K562 (cell line): ENCODE measurements around the gene IL34. TPM values are rescaled to one million over a fixed set of nuclear protein-coding genes. Genes with fewer than 3 reads are reported as not detected.

ENCODE experiments used
- ATAC-seq: fragments of 200-7000 bp; cut with Tn5 transposase; 3 replicates; pipeline ENCODE4 v1.9.1; 2020; ENCODE audit warnings: moderate library complexity
- BruUV-seq: library from RNA; stranded (reverse); fragments of 400-500 nt; replicated peaks from 2 replicates; lab custom pipeline; 2021; lab: Mats Ljungman, UMichigan
- CTCF ChIA-PET: fragments of 300-600 bp; formaldehyde crosslinking; extraction: SDS; loops from one replicate; lab custom pipeline; 2021; ENCODE audit warnings: low intra/inter-chr PET ratio; lab: Yijun Ruan, JAX
- POLR2A ChIA-PET: fragments of 300-600, 350-650 bp; sonication (Branson Sonifier 250); formaldehyde crosslinking; extraction: SDS; loops from one replicate; lab custom pipeline; 2021; ENCODE audit warnings: antibody characterized with exemption, inconsistent platforms; lab: Yijun Ruan, JAX
- DNase-seq, 4 experiments: peaks; one replicate each; pipeline versions ENCODE4 v3.0.0 to v3.0.0-alpha.2; 2011 to 2018; ENCODE audit warnings: low spot score in 3 of 4, mixed read lengths in 3 of 4; ENCODE audit errors: extremely low read depth in 1 of 4
- FAIRE-seq: peaks from 2 replicates; lab custom pipeline; 2011; peaks lifted over from hg19 to GRCh38; lab: Jason Lieb, UNC
- H2AFZ ChIP-seq: 2 replicates; pipeline ENCODE4 v1.6.0; 2011; ENCODE audit warnings: low read depth, low read length, control low read depth, inconsistent platforms
- H3K27ac ChIP-seq: fragments of 200-600 bp; 3 replicates; pipeline ENCODE4 v1.8.0; 2011; ENCODE audit warnings: low read depth, mild to moderate bottlenecking, control low read depth, inconsistent platforms, low read length, moderate library complexity, mixed read lengths; ENCODE audit errors: extremely low read depth
- H3K27me3 ChIP-seq, 2 experiments: fragments of 300-600 bp in 1 of 2; 2 replicates in 1 of 2; 3 replicates in 1 of 2; pipeline versions ENCODE4 v1.6.0 to v1.8.0; 2011; ENCODE audit warnings: inconsistent platforms in 2 of 2, low read length in 2 of 2, mild to moderate bottlenecking in 1 of 2, mixed read lengths in 1 of 2, moderate library complexity in 1 of 2; ENCODE audit not compliant: control insufficient read depth in 2 of 2, insufficient read depth in 2 of 2
- H3K36me3 ChIP-seq: fragments of 300-600 bp; 3 replicates; pipeline ENCODE4 v1.8.0; 2011; ENCODE audit warnings: mild to moderate bottlenecking, low read length, inconsistent platforms; ENCODE audit not compliant: control insufficient read depth, insufficient read depth
- H3K4me1 ChIP-seq, 2 experiments: fragments of 200-600 bp in 1 of 2; replicated peaks in 1 of 2; 2 replicates in 1 of 2; 3 replicates in 1 of 2; pipeline versions ENCODE4 v1.5.1 to v1.8.0; 2011; ENCODE audit warnings: inconsistent platforms in 2 of 2, low read length in 2 of 2, mild to moderate bottlenecking in 1 of 2, mixed read lengths in 1 of 2, moderate library complexity in 1 of 2; ENCODE audit not compliant: control insufficient read depth in 2 of 2, insufficient read depth in 2 of 2
- H3K4me2 ChIP-seq: 2 replicates; pipeline ENCODE4 v1.6.1; 2011; ENCODE audit warnings: low read length, control low read depth, inconsistent platforms, mixed read lengths; ENCODE audit not compliant: insufficient read depth
- H3K4me3 ChIP-seq: fragments of 200-600 bp; sonication (generic), shearing (Covaris generic); 2 replicates; pipeline ENCODE4 v1.5.1; 2016; ENCODE audit warnings: control low read depth, inconsistent platforms
- H3K79me2 ChIP-seq: fragments of 200-600 bp; 3 replicates; pipeline ENCODE4 v1.8.0; 2011; ENCODE audit warnings: low read length, inconsistent platforms; ENCODE audit not compliant: control insufficient read depth, insufficient read depth
- H3K9ac ChIP-seq, 2 experiments: 2 replicates each; pipeline versions ENCODE4 v1.6.0 to v1.6.1; 2011; ENCODE audit warnings: low read depth in 2 of 2, low read length in 2 of 2, control low read depth in 1 of 2, inconsistent platforms in 1 of 2, mild to moderate bottlenecking in 1 of 2, mixed read lengths in 1 of 2; ENCODE audit not compliant: insufficient read depth in 1 of 2
- H3K9me1 ChIP-seq: one replicate; pipeline ENCODE4 v1.6.0; 2011; ENCODE audit warnings: inconsistent platforms, mild to moderate bottlenecking, low read length, moderate library complexity; ENCODE audit not compliant: control insufficient read depth, insufficient read depth
- H3K9me3 ChIP-seq: replicated peaks from 2 replicates; pipeline ENCODE4 v1.5.1; 2011; ENCODE audit warnings: low read depth, low read length, inconsistent platforms; ENCODE audit not compliant: control insufficient read depth, insufficient read depth
- H4K20me1 ChIP-seq: replicated peaks from 2 replicates; pipeline ENCODE4 v1.6.1; 2011; ENCODE audit warnings: low read length, inconsistent platforms, mixed read lengths; ENCODE audit not compliant: control insufficient read depth, insufficient read depth
- ARID3A ChIP-seq: IDR thresholded peaks from 2 replicates; pipeline ENCODE4 v1.6.1; 2012; ENCODE audit warnings: low read depth, low read length, improper control_type of control experiment, borderline replicate concordance
- RCOR1 ChIP-seq, 2 experiments: IDR thresholded peaks; 2 replicates each; pipeline ENCODE4 v1.6.1; 2012; ENCODE audit warnings: low read depth in 2 of 2, low read length in 2 of 2, borderline replicate concordance in 1 of 2, improper control_type of control experiment in 1 of 2
- ZNF121 ChIP-seq: sonication (generic); formaldehyde crosslinking; conservative IDR thresholded peaks from 2 replicates; pipeline ENCODE4 v1.8.0; 2022; ENCODE audit warnings: missing genetic modification reagents
- ZNF134 ChIP-seq: fragments of 250-450 bp; sonication (Bioruptor Pico); conservative IDR thresholded peaks from 2 replicates; pipeline ENCODE4 v1.4.0; 2020
- ZNF780A ChIP-seq: fragments of 250-450 bp; sonication (Bioruptor Pico); IDR thresholded peaks from 2 replicates; pipeline ENCODE4 v1.5.0; 2021; ENCODE audit warnings: mild to moderate bottlenecking
- WGBS: fragments of 100-300 bp; shearing (Covaris generic); methylation state at CpG from one replicate; pipeline ENCODE4 v1.1.6; 2016; ENCODE audit warnings: low coverage, mixed read lengths; ENCODE audit not compliant: insufficient coverage; ENCODE audit errors: missing lambda C conversion rate; 5-methylcytosine and 5-hydroxymethylcytosine counted together
- in situ Hi-C: fragments of 300-500 bp; cut with MboI; formaldehyde crosslinking; loops from 4 replicates; pipeline ENCODE4 v1.15.0; 2018; ENCODE audit warnings: inconsistent platforms, mixed read lengths
- intact Hi-C: fragments of 100-400 bp; cut with micrococcal nuclease; formaldehyde crosslinking; loops from 2 replicates; pipeline ENCODE4 v1.14.2; 2022
- polyA plus RNA-seq, 8 experiments: library from polyadenylated mRNA; depleted of rRNA in 4 of 8; stranded (reverse) in 5 of 8; unstranded in 3 of 8; fragments of >200 nt; fragmentation: Nextera tagmentation in 2 of 8; fragmentation: Illumina TruSeq in 1 of 8; extraction: Ambion mirVana in 2 of 8; extraction: Trizol in 1 of 8; gene quantifications; 2 replicates each; pipeline versions ENCODE4 v1.2.1 to v1.2.3, GENCODE V29; 2011 to 2014; ENCODE audit warnings: inconsistent platforms in 1 of 8, missing spikeins in 1 of 8
- total RNA-seq, 7 experiments: library from RNA; depleted of rRNA in 6 of 7; stranded (reverse); fragments of >200 nt in 6 of 7; fragmentation: Illumina TruSeq in 2 of 7; extraction: Trizol in 2 of 7; gene quantifications; 2 replicates each; pipeline versions ENCODE4 v1.2.1 to v1.2.3, GENCODE V29; 2011 to 2021; ENCODE audit warnings: low replicate concordance in 1 of 7

Gene IL34
- total and polyA plus RNA-seq, 9 of the 15 experiments (the other 6 are each of a cell fraction or from before 2014, with no cell fraction given), result 0.07 to 0.18 (median 0.10) TPM; not detected in 6

GRCh38 chr16:70611224-70611598, 35.1 kb upstream of the IL34 start:
- 41% methylated on average over 5 of the region's 5 CpGs for WGBS
- H3K27ac ChIP-seq, result no peak overlapping the region
- H3K9me3 ChIP-seq, result no peaks in the 10 kb centered on the region
- FAIRE-seq (no peak), ATAC-seq (no peak), DNase-seq (peak in 1 of 4 experiments; percentile 26)
- H3K9me1 ChIP-seq, result no peaks in the 10 kb centered on the region
- in situ Hi-C loops (no loop called here), intact Hi-C loops (no loop called here)
- H3K27me3 ChIP-seq, result peaks cover 11 to 34% of the 10 kb centered on the region in 2 experiments; a peak in 4 of 5 replicates
- no TSS peak for BruUV-seq
- no peak overlapping the region for H3K4me3 ChIP-seq
- no peak overlapping the region for H2AFZ ChIP-seq
- no peak overlapping the region for H3K9ac ChIP-seq
- H4K20me1 ChIP-seq, result no peaks in the 10 kb centered on the region
- no peak overlapping the region for H3K4me2 ChIP-seq
- H3K36me3 ChIP-seq, result no peaks in the 10 kb centered on the region
- no peaks in the 10 kb centered on the region for H3K79me2 ChIP-seq
- CTCF ChIA-PET, result no interaction called here
- TF ChIP-seq ARID3A (no peak), ZNF780A (CRISPR knock-in tag) (no peak)
- H3K4me1 ChIP-seq, result 0 out of 5 replicates have a peak, but pooled peaks cover 0 to 5% of the 10 kb centered on the region in 2 experiments
- POLR2A ChIA-PET, result interaction anchor here (1.4 kb wide), 1 partner anchor 35 kb away, joined by 5 read pairs; no protein-coding TSS in a partner anchor

DNA sequence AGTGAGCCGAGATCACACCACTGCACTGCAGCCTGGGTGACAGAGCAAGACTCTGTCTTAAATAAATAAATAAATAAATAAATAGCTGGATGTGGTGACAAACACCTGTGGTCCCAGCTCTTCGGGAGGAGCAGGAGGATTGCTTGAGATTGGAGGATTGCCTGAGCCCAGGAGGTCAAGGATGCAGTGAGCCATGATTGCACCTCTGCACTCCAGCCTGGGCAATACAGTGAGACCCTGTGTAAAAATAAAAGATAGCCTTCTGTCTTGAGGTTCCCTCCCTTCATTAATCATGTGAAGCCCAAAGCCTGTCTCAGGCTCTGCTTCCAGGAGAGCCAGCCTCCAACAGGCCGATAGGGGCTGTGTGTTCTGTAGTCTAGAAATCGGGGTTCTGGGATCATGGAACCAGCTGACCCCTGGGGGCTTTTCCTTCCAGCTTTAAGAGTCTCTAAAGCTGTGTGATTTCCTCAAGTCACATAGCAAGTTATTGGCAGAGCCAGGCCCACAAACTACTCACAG, 34.5 kb upstream of the IL34 start:
- DNase-seq (peak in 1 of 4 experiments; percentile 3), ATAC-seq (no peak), FAIRE-seq (no peak)
- Histone ChIP-seq H3K36me3 (no peaks in the 10 kb centered on the region), H3K9me3 (no peaks in the 10 kb centered on the region), H3K4me1 (0 out of 5 replicates have a peak, but pooled peaks cover 0 to 5% of the 10 kb centered on the region in 2 experiments), H3K79me2 (no peaks in the 10 kb centered on the region), H3K9ac (no peak overlapping the region), H2AFZ (no peak overlapping the region), H3K4me3 (no peak overlapping the region), H3K27me3 (peaks cover 5 to 34% of the 10 kb centered on the region in 2 experiments; a peak in 3 of 5 replicates), H3K9me1 (no peaks in the 10 kb centered on the region), H3K4me2 (no peak overlapping the region), H4K20me1 (no peaks in the 10 kb centered on the region), H3K27ac (no peak overlapping the region)
- in situ Hi-C loops (no loop called here), intact Hi-C loops (no loop called here)
- ChIA-PET CTCF (no interaction called here), POLR2A (interaction anchor here (0.7 to 1.4 kb wide), 2 partner anchors 36 to 249 kb away, joined by 4 to 5 read pairs; no protein-coding TSS in a partner anchor)
- WGBS, result 11% methylated on average over 4 of the region's 4 CpGs
- TF ChIP-seq ZNF134 (CRISPR knock-in tag) (no peak), RCOR1 (IDR thresholded peaks at IDR 0.05; ENCODE audit: borderline replicate concordance in 1 of 2, low read depth in 2 of 2, low read length in 2 of 2) (no peak), ZNF121 (CRISPR knock-in tag) (peak; percentile 24; the same call in 1 of the 2 replicates)
- no TSS peak for BruUV-seq
